K562 (cell line): Measurements from ENCODE around the gene TMEM72. TPM values are rescaled to one million over a fixed set of nuclear protein-coding genes. Genes with fewer than 3 reads are reported as not detected.
A peak's percentile ranks its signal among the peaks of the same experiment; 100 is the strongest.

ENCODE experiments used
- ATAC-seq: fragments of 200-7000 bp; cut with Tn5 transposase; 3 replicates; pipeline ENCODE4 v1.9.1; 2020; ENCODE audit warnings: moderate library complexity
- BruUV-seq: library from RNA; stranded (reverse); fragments of 400-500 nt; replicated peaks from 2 replicates; lab custom pipeline; 2021; lab: Mats Ljungman, UMichigan
- CTCF ChIA-PET: fragments of 300-600 bp; formaldehyde crosslinking; extraction: SDS; loops from one replicate; lab custom pipeline; 2021; ENCODE audit warnings: low intra/inter-chr PET ratio; lab: Yijun Ruan, JAX
- POLR2A ChIA-PET: fragments of 300-600, 350-650 bp; sonication (Branson Sonifier 250); formaldehyde crosslinking; extraction: SDS; loops from one replicate; lab custom pipeline; 2021; ENCODE audit warnings: antibody characterized with exemption, inconsistent platforms; lab: Yijun Ruan, JAX
- DNase-seq, 4 experiments: peaks; one replicate each; pipeline versions ENCODE4 v3.0.0 to v3.0.0-alpha.2; 2011 to 2018; ENCODE audit warnings: low spot score in 3 of 4, mixed read lengths in 3 of 4; ENCODE audit errors: extremely low read depth in 1 of 4
- FAIRE-seq: peaks from 2 replicates; lab custom pipeline; 2011; peaks lifted over from hg19 to GRCh38; lab: Jason Lieb, UNC
- H2AFZ ChIP-seq: 2 replicates; pipeline ENCODE4 v1.6.0; 2011; ENCODE audit warnings: low read depth, low read length, control low read depth, inconsistent platforms
- H3K27ac ChIP-seq: fragments of 200-600 bp; 3 replicates; pipeline ENCODE4 v1.8.0; 2011; ENCODE audit warnings: low read depth, mild to moderate bottlenecking, control low read depth, inconsistent platforms, low read length, moderate library complexity, mixed read lengths; ENCODE audit errors: extremely low read depth
- H3K27me3 ChIP-seq, 2 experiments: fragments of 300-600 bp in 1 of 2; 2 replicates in 1 of 2; 3 replicates in 1 of 2; pipeline versions ENCODE4 v1.6.0 to v1.8.0; 2011; ENCODE audit warnings: inconsistent platforms in 2 of 2, low read length in 2 of 2, mild to moderate bottlenecking in 1 of 2, mixed read lengths in 1 of 2, moderate library complexity in 1 of 2; ENCODE audit not compliant: control insufficient read depth in 2 of 2, insufficient read depth in 2 of 2
- H3K36me3 ChIP-seq: fragments of 300-600 bp; 3 replicates; pipeline ENCODE4 v1.8.0; 2011; ENCODE audit warnings: mild to moderate bottlenecking, low read length, inconsistent platforms; ENCODE audit not compliant: control insufficient read depth, insufficient read depth
- H3K4me1 ChIP-seq, 2 experiments: fragments of 200-600 bp in 1 of 2; replicated peaks in 1 of 2; 2 replicates in 1 of 2; 3 replicates in 1 of 2; pipeline versions ENCODE4 v1.5.1 to v1.8.0; 2011; ENCODE audit warnings: inconsistent platforms in 2 of 2, low read length in 2 of 2, mild to moderate bottlenecking in 1 of 2, mixed read lengths in 1 of 2, moderate library complexity in 1 of 2; ENCODE audit not compliant: control insufficient read depth in 2 of 2, insufficient read depth in 2 of 2
- H3K4me2 ChIP-seq: 2 replicates; pipeline ENCODE4 v1.6.1; 2011; ENCODE audit warnings: low read length, control low read depth, inconsistent platforms, mixed read lengths; ENCODE audit not compliant: insufficient read depth
- H3K4me3 ChIP-seq: fragments of 200-600 bp; sonication (generic), shearing (Covaris generic); 2 replicates; pipeline ENCODE4 v1.5.1; 2016; ENCODE audit warnings: control low read depth, inconsistent platforms
- H3K79me2 ChIP-seq: fragments of 200-600 bp; 3 replicates; pipeline ENCODE4 v1.8.0; 2011; ENCODE audit warnings: low read length, inconsistent platforms; ENCODE audit not compliant: control insufficient read depth, insufficient read depth
- H3K9ac ChIP-seq, 2 experiments: 2 replicates each; pipeline versions ENCODE4 v1.6.0 to v1.6.1; 2011; ENCODE audit warnings: low read depth in 2 of 2, low read length in 2 of 2, control low read depth in 1 of 2, inconsistent platforms in 1 of 2, mild to moderate bottlenecking in 1 of 2, mixed read lengths in 1 of 2; ENCODE audit not compliant: insufficient read depth in 1 of 2
- H3K9me1 ChIP-seq: one replicate; pipeline ENCODE4 v1.6.0; 2011; ENCODE audit warnings: inconsistent platforms, mild to moderate bottlenecking, low read length, moderate library complexity; ENCODE audit not compliant: control insufficient read depth, insufficient read depth
- H3K9me3 ChIP-seq: replicated peaks from 2 replicates; pipeline ENCODE4 v1.5.1; 2011; ENCODE audit warnings: low read depth, low read length, inconsistent platforms; ENCODE audit not compliant: control insufficient read depth, insufficient read depth
- H4K20me1 ChIP-seq: replicated peaks from 2 replicates; pipeline ENCODE4 v1.6.1; 2011; ENCODE audit warnings: low read length, inconsistent platforms, mixed read lengths; ENCODE audit not compliant: control insufficient read depth, insufficient read depth
- ARID4B ChIP-seq: sonication (generic); formaldehyde crosslinking; IDR thresholded peaks from 2 replicates; pipeline ENCODE4 v1.8.0; 2022; ENCODE audit warnings: mild to moderate bottlenecking, missing genetic modification reagents
- CBX5 ChIP-seq: IDR thresholded peaks from 2 replicates; pipeline ENCODE4 v1.6.1; 2014; ENCODE audit warnings: low read depth, borderline replicate concordance
- STAG1 ChIP-seq: sonication (generic); formaldehyde crosslinking; IDR thresholded peaks from 2 replicates; pipeline ENCODE4 v1.5.0; 2020; ENCODE audit warnings: missing genetic modification reagents, borderline replicate concordance
- WGBS: fragments of 100-300 bp; shearing (Covaris generic); methylation state at CpG from one replicate; pipeline ENCODE4 v1.1.6; 2016; ENCODE audit warnings: low coverage, mixed read lengths; ENCODE audit not compliant: insufficient coverage; ENCODE audit errors: missing lambda C conversion rate; 5-methylcytosine and 5-hydroxymethylcytosine counted together
- in situ Hi-C: fragments of 300-500 bp; cut with MboI; formaldehyde crosslinking; loops from 4 replicates; pipeline ENCODE4 v1.15.0; 2018; ENCODE audit warnings: inconsistent platforms, mixed read lengths
- intact Hi-C: fragments of 100-400 bp; cut with micrococcal nuclease; formaldehyde crosslinking; loops from 2 replicates; pipeline ENCODE4 v1.14.2; 2022
- polyA plus RNA-seq, 8 experiments: library from polyadenylated mRNA; depleted of rRNA in 4 of 8; stranded (reverse) in 5 of 8; unstranded in 3 of 8; fragments of >200 nt; fragmentation: Nextera tagmentation in 2 of 8; fragmentation: Illumina TruSeq in 1 of 8; extraction: Ambion mirVana in 2 of 8; extraction: Trizol in 1 of 8; gene quantifications; 2 replicates each; pipeline versions ENCODE4 v1.2.1 to v1.2.3, GENCODE V29; 2011 to 2014; ENCODE audit warnings: inconsistent platforms in 1 of 8, missing spikeins in 1 of 8
- total RNA-seq, 7 experiments: library from RNA; depleted of rRNA in 6 of 7; stranded (reverse); fragments of >200 nt in 6 of 7; fragmentation: Illumina TruSeq in 2 of 7; extraction: Trizol in 2 of 7; gene quantifications; 2 replicates each; pipeline versions ENCODE4 v1.2.1 to v1.2.3, GENCODE V29; 2011 to 2021; ENCODE audit warnings: low replicate concordance in 1 of 7

The TMEM72 gene
- total and polyA plus RNA-seq, 9 of the 15 experiments (the other 6 are each of a cell fraction or from before 2014, with no cell fraction given), result not detected

- H3K4me3 ChIP-seq, result no peak overlapping the region
- WGBS, result 54% methylated on average over 3 of the region's 3 CpGs
- H3K9me1 ChIP-seq, result peaks cover 3% of the 10 kb centered on the region
- TF ChIP-seq ARID4B (CRISPR knock-in tag), result no peak
- 0 out of 2 replicates have a peak, but pooled peaks have one; percentile 20 for TF ChIP-seq STAG1
- TF ChIP-seq CBX5, result no peak
- CTCF ChIA-PET, result no interaction called here
- no peaks in the 10 kb centered on the region for H3K9me3 ChIP-seq
- DNase-seq (no peak), ATAC-seq (no peak), FAIRE-seq (peak; percentile 29)
- H3K27me3 ChIP-seq, result peaks cover 2 to 20% of the 10 kb centered on the region in 2 experiments; a peak in 4 of 5 replicates
- no peak overlapping the region for H3K4me2 ChIP-seq
- no peak overlapping the region for H3K27ac ChIP-seq
- H3K4me1 ChIP-seq, result peaks cover 32 to 35% of the 10 kb centered on the region in 2 experiments
- intact Hi-C loops (no loop called here), in situ Hi-C loops (no loop called here)
- H3K9ac ChIP-seq, result no peak overlapping the region
- POLR2A ChIA-PET, result no interaction called here
- no TSS peak for BruUV-seq
- H3K79me2 ChIP-seq, result no peaks in the 10 kb centered on the region
- peaks cover 3% of the 10 kb centered on the region; the same call in 1 of the 2 replicates for H4K20me1 ChIP-seq
- no peak overlapping the region for H2AFZ ChIP-seq
- H3K36me3 ChIP-seq, result no peaks in the 10 kb centered on the region
Observed at GRCh38 chr10:44911951-44912350, 814 bp downstream of the TMEM72 start.
